Parathyroid adenoma (tissue), 2 donors: Measurements from ENCODE around the gene IKZF1.

Experiments used
- H2AFZ ChIP-seq: fragments of 300-600 bp; sonication (generic); one replicate; pipeline ENCODE4 v1.7.0; 2017; ENCODE audit warnings: antibody characterized with exemption, mild to moderate bottlenecking
- H3K27ac ChIP-seq: fragments of 300-600 bp; sonication (generic); one replicate; pipeline ENCODE4 v1.7.0; 2017
- H3K27me3 ChIP-seq: fragments of 300-600 bp; sonication (generic); one replicate; pipeline ENCODE4 v1.7.0; 2017; ENCODE audit warnings: low read length; ENCODE audit not compliant: control insufficient read depth, insufficient read depth
- H3K36me3 ChIP-seq: fragments of 300-600 bp; sonication (generic); one replicate; pipeline ENCODE4 v1.7.0; 2017; ENCODE audit warnings: low read length; ENCODE audit not compliant: control insufficient read depth, insufficient read depth
- H3K4me1 ChIP-seq: fragments of 300-600 bp; sonication (generic); one replicate; pipeline ENCODE4 v1.7.0; 2017; ENCODE audit warnings: control low read depth
- H3K4me2 ChIP-seq: fragments of 300-600 bp; sonication (generic); one replicate; pipeline ENCODE4 v1.7.0; 2017; ENCODE audit warnings: low read length
- H3K4me3 ChIP-seq: fragments of 300-600 bp; sonication (generic); one replicate; pipeline ENCODE4 v1.7.0; 2017; ENCODE audit warnings: low read depth, low read length
- H3K79me2 ChIP-seq: fragments of 300-600 bp; sonication (generic); one replicate; pipeline ENCODE4 v1.7.0; 2017; ENCODE audit warnings: control low read depth
- H3K9ac ChIP-seq: fragments of 300-600 bp; sonication (generic); one replicate; pipeline ENCODE4 v1.7.0; 2017; ENCODE audit warnings: mild to moderate bottlenecking
- H3K9me3 ChIP-seq: fragments of 300-600 bp; sonication (generic); one replicate; pipeline ENCODE4 v1.7.0; 2017; ENCODE audit warnings: low read length; ENCODE audit not compliant: control insufficient read depth
- CTCF ChIP-seq: fragments of 300-600 bp; sonication (generic); IDR thresholded peaks from one replicate; pipeline ENCODE4 v1.7.0; 2017; ENCODE audit warnings: antibody characterized with exemption, mild to moderate bottlenecking
- donor health status: primary hyperparathyroidism.

IKZF1 gene

DNA sequence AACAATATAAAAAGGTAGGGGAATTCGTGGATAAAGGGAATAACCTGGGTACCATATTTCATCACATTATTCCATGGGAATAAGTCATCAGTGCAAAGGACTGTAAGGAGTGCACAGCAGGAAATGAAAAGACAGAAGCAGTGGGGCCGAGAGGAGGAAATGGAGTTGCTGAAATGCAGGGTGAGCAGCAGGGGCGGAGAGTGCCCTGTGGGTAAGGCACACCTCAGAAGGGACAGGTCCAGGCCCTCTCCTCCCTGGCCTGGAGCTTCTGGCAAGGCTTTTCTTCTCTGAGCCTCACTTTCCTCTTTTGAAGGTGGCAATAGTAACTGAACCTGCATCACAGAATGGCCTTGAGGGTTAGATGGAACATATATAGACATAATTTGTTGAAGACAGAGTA lies 26.2 kb downstream of the IKZF1 start:
- Histone ChIP-seq H3K4me3 (no peak overlapping the region), H3K27ac (no peak overlapping the region), H3K4me2 (no peak overlapping the region), H3K9ac (no peak overlapping the region), H3K9me3 (no peaks in the 10 kb centered on the region), H3K79me2 (no peaks in the 10 kb centered on the region), H3K36me3 (no peaks in the 10 kb centered on the region), H3K4me1 (peaks cover 5% of the 10 kb centered on the region), H3K27me3 (no peaks in the 10 kb centered on the region), H2AFZ (no peak overlapping the region)
- no peak for TF ChIP-seq CTCF

- Histone ChIP-seq H3K27ac (no peak overlapping the region), H3K79me2 (no peaks in the 10 kb centered on the region), H3K9me3 (no peaks in the 10 kb centered on the region), H3K4me1 (peaks cover 5% of the 10 kb centered on the region), H3K4me3 (no peak overlapping the region), H3K36me3 (no peaks in the 10 kb centered on the region), H2AFZ (no peak overlapping the region), H3K27me3 (no peaks in the 10 kb centered on the region), H3K9ac (no peak overlapping the region), H3K4me2 (no peak overlapping the region)
- TF ChIP-seq CTCF, result no peak
Observed at GRCh38 chr7:50331564-50332208, 27.2 kb downstream of the IKZF1 start.

- Histone ChIP-seq H3K27me3 (no peaks in the 10 kb centered on the region), H3K4me2 (no peak overlapping the region), H3K79me2 (no peaks in the 10 kb centered on the region), H3K9ac (no peak overlapping the region), H3K9me3 (no peaks in the 10 kb centered on the region), H3K36me3 (no peaks in the 10 kb centered on the region), H3K4me1 (peaks cover 5% of the 10 kb centered on the region), H2AFZ (no peak overlapping the region), H3K4me3 (no peak overlapping the region), H3K27ac (no peak overlapping the region)
- TF ChIP-seq CTCF, result no peak
Observed at GRCh38 chr7:50332241-50333165, 28.0 kb downstream of the IKZF1 start.

- no peaks in the 10 kb centered on the region for H3K36me3 ChIP-seq
- H3K27me3 ChIP-seq, result no peaks in the 10 kb centered on the region
- H3K4me3 ChIP-seq, result no peak overlapping the region
- no peak overlapping the region for H3K9ac ChIP-seq
- no peak for TF ChIP-seq CTCF
- H3K9me3 ChIP-seq, result no peaks in the 10 kb centered on the region
- peaks cover 5% of the 10 kb centered on the region for H3K4me1 ChIP-seq
- H3K79me2 ChIP-seq, result no peaks in the 10 kb centered on the region
- H2AFZ ChIP-seq, result no peak overlapping the region
- no peak overlapping the region for H3K27ac ChIP-seq
- peak overlapping the region; percentile 10 for H3K4me2 ChIP-seq
Observed at GRCh38 chr7:50333221-50333651, 28.7 kb downstream of the IKZF1 start.
